ENCODE data around the gene DCAF8L2. TPM values are rescaled to one million over a fixed set of nuclear protein-coding genes. Genes with fewer than 3 reads are reported as not detected.

The DCAF8L2 gene
- total RNA-seq, 6 experiments from 2014 or later: not detected

- Mint-ChIP-seq H3K27me3 (ENCODE audit: insufficient read depth) (no peaks in the 10 kb centered on the region), H3K4me3 (no peak overlapping the region), H3K27ac (no peak overlapping the region), H3K4me1 (ENCODE audit: low read depth) (no peaks in the 10 kb centered on the region), H3K9me3 (0 out of 2 replicates have a peak, but pooled peaks cover 4% of the 10 kb centered on the region), H3K36me3 (ENCODE audit: low read depth) (no peaks in the 10 kb centered on the region)
- DNase-seq: no peak
- no peak for TF ChIP-seq CTCF (IDR thresholded peaks at IDR 0.05)
Observed at GRCh38 chrX:27626066-27626465, 35.9 kb downstream of the DCAF8L2 start.

- Mint-ChIP-seq H3K27ac (no peak overlapping the region), H3K27me3 (ENCODE audit: insufficient read depth) (no peaks in the 10 kb centered on the region), H3K9me3 (peaks cover 16% of the 10 kb centered on the region), H3K4me3 (no peak overlapping the region), H3K4me1 (ENCODE audit: low read depth) (no peaks in the 10 kb centered on the region), H3K36me3 (ENCODE audit: low read depth) (no peaks in the 10 kb centered on the region)
- DNase-seq: no peak
- no peak for TF ChIP-seq CTCF (IDR thresholded peaks at IDR 0.05)
Observed at GRCh38 chrX:27633328-27633727, 43.2 kb downstream of the DCAF8L2 start.

- no peak for TF ChIP-seq CTCF (IDR thresholded peaks at IDR 0.05)
- Mint-ChIP-seq H3K4me3 (no peak overlapping the region), H3K9me3 (peaks cover 9% of the 10 kb centered on the region), H3K27ac (no peak overlapping the region), H3K36me3 (ENCODE audit: low read depth) (no peaks in the 10 kb centered on the region), H3K27me3 (ENCODE audit: insufficient read depth) (no peaks in the 10 kb centered on the region), H3K4me1 (ENCODE audit: low read depth) (no peaks in the 10 kb centered on the region)
- no peak for DNase-seq
Observed at GRCh38 chrX:27656581-27656980, 66.4 kb downstream of the DCAF8L2 start.

- Mint-ChIP-seq H3K27ac (no peak overlapping the region), H3K4me3 (no peak overlapping the region), H3K36me3 (ENCODE audit: low read depth) (no peaks in the 10 kb centered on the region), H3K27me3 (ENCODE audit: insufficient read depth) (no peaks in the 10 kb centered on the region), H3K4me1 (ENCODE audit: low read depth) (no peaks in the 10 kb centered on the region), H3K9me3 (peaks cover 5% of the 10 kb centered on the region)
- no peak for TF ChIP-seq CTCF (IDR thresholded peaks at IDR 0.05)
- DNase-seq: no peak
Observed at GRCh38 chrX:27660878-27661277, 70.7 kb downstream of the DCAF8L2 start.

- DNase-seq: no peak
- Mint-ChIP-seq H3K27me3 (ENCODE audit: insufficient read depth) (no peaks in the 10 kb centered on the region), H3K36me3 (ENCODE audit: low read depth) (no peaks in the 10 kb centered on the region), H3K27ac (no peak overlapping the region), H3K4me1 (ENCODE audit: low read depth) (no peaks in the 10 kb centered on the region), H3K4me3 (no peak overlapping the region), H3K9me3 (no peaks in the 10 kb centered on the region)
- no peak for TF ChIP-seq CTCF (IDR thresholded peaks at IDR 0.05)
Observed at GRCh38 chrX:27671234-27671633, 81.1 kb downstream of the DCAF8L2 start.

GRCh38 chrX:27674491-27674890, 84.3 kb downstream of the DCAF8L2 start:
- no peak for TF ChIP-seq CTCF (IDR thresholded peaks at IDR 0.05)
- Mint-ChIP-seq H3K4me3 (no peak overlapping the region), H3K27ac (no peak overlapping the region), H3K36me3 (ENCODE audit: low read depth) (no peaks in the 10 kb centered on the region), H3K4me1 (ENCODE audit: low read depth) (no peaks in the 10 kb centered on the region), H3K27me3 (ENCODE audit: insufficient read depth) (no peaks in the 10 kb centered on the region), H3K9me3 (peaks cover 8% of the 10 kb centered on the region; the same call in 1 of the 2 replicates)
- DNase-seq: no peak

All from HFFc6 (cell line).